Vagina (tissue), 2 donors: ENCODE measurements around the gene MYPN. TPM values are rescaled to one million over a fixed set of nuclear protein-coding genes. Genes with fewer than 3 reads are reported as not detected.
A peak's percentile ranks its signal among the peaks of the same experiment; 100 is the strongest.

Experiments used
- DNase-seq, 2 donors: peaks; one replicate each; pipeline ENCODE4 v3.0.0-alpha.2; 2017; ENCODE audit errors: extremely low spot score in 2 of 2
- H3K27ac ChIP-seq: fragments of 200-600 bp; sonication (generic); one replicate; pipeline ENCODE4 v1.5.1; 2019
- H3K27me3 ChIP-seq: fragments of 200-600 bp; sonication (generic); one replicate; pipeline ENCODE4 v1.5.1; 2019
- H3K36me3 ChIP-seq, 2 donors: fragments of 200-600 bp; sonication (generic); one replicate each; pipeline ENCODE4 v1.5.1; 2017 to 2019
- H3K4me1 ChIP-seq: fragments of 200-600 bp; sonication (generic); one replicate; pipeline ENCODE4 v1.5.1; 2019
- H3K4me3 ChIP-seq, 2 donors: fragments of 200-600 bp; sonication (generic); 1 replicate in 1 of 2; 2 replicates in 1 of 2; pipeline ENCODE4 v1.5.1; 2016 to 2019
- H3K9me3 ChIP-seq: fragments of 200-600 bp; sonication (generic); one replicate; pipeline ENCODE4 v1.5.1; 2019
- POLR2A ChIP-seq, 2 donors: fragments of 450-650 bp; IDR thresholded peaks; one replicate each; pipeline ENCODE4 v1.6.1; 2017; ENCODE audit warnings: antibody characterized with exemption in 2 of 2, mild to moderate bottlenecking in 2 of 2, moderate library complexity in 2 of 2
- POLR2AphosphoS5 ChIP-seq, 2 donors: sonication (generic); formaldehyde crosslinking; IDR thresholded peaks; one replicate each; pipeline ENCODE4 v1.9.0; 2017; ENCODE audit warnings: antibody characterized with exemption in 2 of 2, mild to moderate bottlenecking in 2 of 2, low read depth in 1 of 2; ENCODE audit not compliant: insufficient read depth in 1 of 2
- intact Hi-C: fragments of 100-400 bp; cut with DNase I; formaldehyde crosslinking; loops from one replicate; pipeline ENCODE4 v1.15.1; 2023
- total RNA-seq: library from RNA; depleted of rRNA; stranded (reverse); fragments of >200 nt; gene quantifications from one replicate; pipeline ENCODE4 v1.2.3, GENCODE V29; 2016
- TF ChIP-seq, protein P1 (sequence below), 3 experiments: fragments of 450-650 bp in 2 of 3; fragments of 200-600 bp in 1 of 3; sonication (generic) in 1 of 3; IDR thresholded peaks; one replicate each; pipeline ENCODE4 v1.5.1; 2017 to 2019; ENCODE audit warnings: antibody characterized with exemption in 3 of 3, mild to moderate bottlenecking in 2 of 3, moderate library complexity in 2 of 3

Gene MYPN
- total RNA-seq, 1 donor from 2014 or later: not detected

GRCh38 chr10:68135922-68136792 lies 26.9 kb downstream of the MYPN start:
- peaks cover 15% of the 10 kb centered on the region for H3K4me1 ChIP-seq
- TF ChIP-seq POLR2AphosphoS5 (IDR thresholded peaks at IDR 0.05; ENCODE audit: insufficient read depth in 1 of 2, low read depth in 1 of 2): peak in 1 of 2 donors; percentile 39
- TF ChIP-seq, protein P1, sequence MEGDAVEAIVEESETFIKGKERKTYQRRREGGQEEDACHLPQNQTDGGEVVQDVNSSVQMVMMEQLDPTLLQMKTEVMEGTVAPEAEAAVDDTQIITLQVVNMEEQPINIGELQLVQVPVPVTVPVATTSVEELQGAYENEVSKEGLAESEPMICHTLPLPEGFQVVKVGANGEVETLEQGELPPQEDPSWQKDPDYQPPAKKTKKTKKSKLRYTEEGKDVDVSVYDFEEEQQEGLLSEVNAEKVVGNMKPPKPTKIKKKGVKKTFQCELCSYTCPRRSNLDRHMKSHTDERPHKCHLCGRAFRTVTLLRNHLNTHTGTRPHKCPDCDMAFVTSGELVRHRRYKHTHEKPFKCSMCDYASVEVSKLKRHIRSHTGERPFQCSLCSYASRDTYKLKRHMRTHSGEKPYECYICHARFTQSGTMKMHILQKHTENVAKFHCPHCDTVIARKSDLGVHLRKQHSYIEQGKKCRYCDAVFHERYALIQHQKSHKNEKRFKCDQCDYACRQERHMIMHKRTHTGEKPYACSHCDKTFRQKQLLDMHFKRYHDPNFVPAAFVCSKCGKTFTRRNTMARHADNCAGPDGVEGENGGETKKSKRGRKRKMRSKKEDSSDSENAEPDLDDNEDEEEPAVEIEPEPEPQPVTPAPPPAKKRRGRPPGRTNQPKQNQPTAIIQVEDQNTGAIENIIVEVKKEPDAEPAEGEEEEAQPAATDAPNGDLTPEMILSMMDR (IDR thresholded peaks at IDR 0.05): no peak
- no peak for DNase-seq
- H3K27ac ChIP-seq: no peak overlapping the region
- H3K36me3 ChIP-seq: no peaks in the 10 kb centered on the region
- H3K9me3 ChIP-seq: no peaks in the 10 kb centered on the region
- no peaks in the 10 kb centered on the region for H3K27me3 ChIP-seq
- no peak overlapping the region for H3K4me3 ChIP-seq
- intact Hi-C loops: no loop called here

DNA sequence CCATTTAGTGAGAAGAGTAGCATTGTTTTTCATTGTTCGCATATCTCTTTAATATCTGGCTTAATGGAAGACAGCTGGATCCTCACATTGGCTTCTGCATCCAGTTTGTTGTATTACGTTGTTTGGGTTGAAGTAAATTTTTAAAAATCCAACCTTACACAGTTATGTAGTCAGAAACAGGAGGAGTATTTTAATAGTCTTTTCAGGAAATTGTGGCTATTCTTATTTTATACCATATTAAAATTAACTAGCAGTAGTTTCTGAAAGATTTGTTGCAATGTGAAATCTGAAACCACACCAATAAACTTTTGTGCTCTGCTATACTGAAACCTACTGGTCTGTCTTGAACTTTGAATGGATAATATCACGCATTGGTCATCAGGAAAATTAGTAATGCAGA lies 27.9 kb downstream of the MYPN start:
- Histone ChIP-seq H3K4me3 (no peak overlapping the region), H3K27me3 (no peaks in the 10 kb centered on the region), H3K27ac (no peak overlapping the region), H3K36me3 (no peaks in the 10 kb centered on the region), H3K4me1 (peaks cover 15% of the 10 kb centered on the region), H3K9me3 (no peaks in the 10 kb centered on the region)
- intact Hi-C loops: no loop called here
- no peak for DNase-seq
- no peak for TF ChIP-seq POLR2AphosphoS5 (IDR thresholded peaks at IDR 0.05; ENCODE audit: insufficient read depth in 1 of 2, low read depth in 1 of 2)
- no peak for TF ChIP-seq POLR2A (IDR thresholded peaks at IDR 0.05)
- TF ChIP-seq, protein P1 (IDR thresholded peaks at IDR 0.05): no peak

DNA sequence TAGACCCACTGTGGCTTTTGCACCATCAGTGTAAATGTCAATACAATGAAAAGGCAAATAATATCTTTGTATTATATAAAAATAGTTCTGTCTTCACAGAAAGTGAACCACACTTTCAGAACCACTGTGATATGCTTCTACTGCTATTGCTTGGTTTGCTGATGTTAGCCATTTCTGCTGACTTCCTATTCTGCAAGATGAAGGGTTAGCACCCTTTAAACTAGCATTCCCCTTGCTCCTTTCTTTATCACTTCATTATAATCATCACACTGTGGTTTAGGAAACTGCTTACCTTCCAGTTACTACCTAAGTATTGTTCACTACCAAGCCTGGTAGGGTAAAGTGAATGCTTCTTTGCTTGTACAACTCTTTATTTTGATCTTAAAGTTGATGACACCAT lies 29.2 kb downstream of the MYPN start:
- no peaks in the 10 kb centered on the region for H3K27me3 ChIP-seq
- TF ChIP-seq POLR2AphosphoS5 (IDR thresholded peaks at IDR 0.05; ENCODE audit: insufficient read depth in 1 of 2, low read depth in 1 of 2) (no peak), POLR2A (IDR thresholded peaks at IDR 0.05) (no peak)
- TF ChIP-seq, protein P1 (IDR thresholded peaks at IDR 0.05): no peak
- intact Hi-C loops: no loop called here
- no peak overlapping the region for H3K4me3 ChIP-seq
- H3K9me3 ChIP-seq: no peaks in the 10 kb centered on the region
- peaks cover 15% of the 10 kb centered on the region for H3K4me1 ChIP-seq
- DNase-seq: no peak
- H3K27ac ChIP-seq: no peak overlapping the region
- no peaks in the 10 kb centered on the region for H3K36me3 ChIP-seq

DNA sequence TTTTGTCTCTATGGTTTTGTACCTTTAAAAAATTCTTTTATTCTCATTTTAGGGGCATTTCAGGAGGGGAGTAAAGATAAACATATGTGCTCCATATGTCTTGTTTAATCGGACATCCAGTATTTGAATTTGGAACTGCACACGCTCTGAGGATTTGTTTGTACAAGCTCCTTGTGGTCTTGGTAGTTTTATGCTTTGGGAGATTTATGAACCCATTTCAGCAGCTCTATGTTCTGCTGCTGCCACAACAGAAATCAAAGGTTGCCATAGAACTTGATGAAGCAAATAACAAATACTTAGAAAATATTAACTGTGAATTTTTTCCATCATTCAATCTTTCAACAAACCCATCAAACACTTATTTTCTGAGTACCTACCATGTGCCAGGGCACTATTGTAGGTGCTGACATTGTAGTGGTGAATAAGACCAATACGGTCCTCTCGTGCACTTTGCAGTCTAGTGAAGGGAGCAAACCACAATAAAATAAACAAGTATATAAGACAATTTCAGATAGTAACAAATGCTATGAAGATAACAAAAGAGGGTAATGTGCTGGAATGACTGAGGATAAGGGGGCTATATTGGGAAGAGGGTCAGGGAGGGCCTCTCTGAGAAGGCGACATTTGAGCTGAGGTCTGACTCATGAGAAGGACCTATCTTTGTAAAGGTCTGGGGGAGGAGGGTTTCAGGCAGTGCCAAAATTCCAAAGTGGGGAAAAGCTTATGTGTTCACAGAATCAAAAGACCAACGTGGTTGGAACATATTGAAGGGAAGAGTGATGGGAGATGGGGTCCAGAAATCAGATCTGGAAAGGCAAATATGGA lies 30.4 kb downstream of the MYPN start:
- H3K4me3 ChIP-seq: no peak overlapping the region
- H3K27me3 ChIP-seq: no peaks in the 10 kb centered on the region
- no peak for DNase-seq
- TF ChIP-seq POLR2AphosphoS5 (IDR thresholded peaks at IDR 0.05; ENCODE audit: insufficient read depth in 1 of 2, low read depth in 1 of 2) (no peak), POLR2A (IDR thresholded peaks at IDR 0.05) (no peak)
- intact Hi-C loops: no loop called here
- H3K27ac ChIP-seq: no peak overlapping the region
- no peaks in the 10 kb centered on the region for H3K9me3 ChIP-seq
- peaks cover 15% of the 10 kb centered on the region for H3K4me1 ChIP-seq
- no peaks in the 10 kb centered on the region for H3K36me3 ChIP-seq

- TF ChIP-seq, protein P1 (IDR thresholded peaks at IDR 0.05): no peak
- TF ChIP-seq POLR2A (IDR thresholded peaks at IDR 0.05) (no peak), POLR2AphosphoS5 (IDR thresholded peaks at IDR 0.05; ENCODE audit: insufficient read depth in 1 of 2, low read depth in 1 of 2) (no peak)
- no peak overlapping the region for H3K4me3 ChIP-seq
- no peak for DNase-seq
- no peak overlapping the region for H3K27ac ChIP-seq
- intact Hi-C loops: no loop called here
- no peaks in the 10 kb centered on the region for H3K36me3 ChIP-seq
- no peaks in the 10 kb centered on the region for H3K27me3 ChIP-seq
- H3K4me1 ChIP-seq: no peaks in the 10 kb centered on the region
- H3K9me3 ChIP-seq: no peaks in the 10 kb centered on the region
Observed at GRCh38 chr10:68142761-68143160, 33.5 kb downstream of the MYPN start.
